Upper lobe of left lung (tissue), 4 donors: ENCODE results near the gene PIKFYVE.

Source experiments
- EP300 ChIP-seq, 4 donors: sonication (generic); formaldehyde crosslinking; IDR thresholded peaks; one replicate each; pipeline ENCODE4 v1.5.1; 2017; ENCODE audit warnings: antibody characterized with exemption in 4 of 4, control low read depth in 2 of 4
- POLR2A ChIP-seq, 4 donors: fragments of 450-650 bp; IDR thresholded peaks; one replicate each; pipeline ENCODE4 v1.5.1; 2016 to 2017; ENCODE audit warnings: antibody characterized with exemption in 4 of 4, mild to moderate bottlenecking in 2 of 4
- POLR2AphosphoS5 ChIP-seq, 2 donors: sonication (generic); formaldehyde crosslinking; IDR thresholded peaks; one replicate each; pipeline ENCODE4 v1.5.1; 2017; ENCODE audit warnings: antibody characterized with exemption in 2 of 2
- TF ChIP-seq, protein P1 (sequence below), 6 experiments: fragments of 450-650 bp in 4 of 6; fragments of 200-600 bp in 2 of 6; sonication (generic) in 2 of 6; IDR thresholded peaks; one replicate each; pipeline ENCODE4 v1.5.1; 2016 to 2019; ENCODE audit warnings: antibody characterized with exemption in 6 of 6

- TF ChIP-seq POLR2AphosphoS5 (IDR thresholded peaks at IDR 0.05) (no peak), POLR2A (IDR thresholded peaks at IDR 0.05) (no peak), EP300 (IDR thresholded peaks at IDR 0.05) (no peak)
- TF ChIP-seq, protein P1, sequence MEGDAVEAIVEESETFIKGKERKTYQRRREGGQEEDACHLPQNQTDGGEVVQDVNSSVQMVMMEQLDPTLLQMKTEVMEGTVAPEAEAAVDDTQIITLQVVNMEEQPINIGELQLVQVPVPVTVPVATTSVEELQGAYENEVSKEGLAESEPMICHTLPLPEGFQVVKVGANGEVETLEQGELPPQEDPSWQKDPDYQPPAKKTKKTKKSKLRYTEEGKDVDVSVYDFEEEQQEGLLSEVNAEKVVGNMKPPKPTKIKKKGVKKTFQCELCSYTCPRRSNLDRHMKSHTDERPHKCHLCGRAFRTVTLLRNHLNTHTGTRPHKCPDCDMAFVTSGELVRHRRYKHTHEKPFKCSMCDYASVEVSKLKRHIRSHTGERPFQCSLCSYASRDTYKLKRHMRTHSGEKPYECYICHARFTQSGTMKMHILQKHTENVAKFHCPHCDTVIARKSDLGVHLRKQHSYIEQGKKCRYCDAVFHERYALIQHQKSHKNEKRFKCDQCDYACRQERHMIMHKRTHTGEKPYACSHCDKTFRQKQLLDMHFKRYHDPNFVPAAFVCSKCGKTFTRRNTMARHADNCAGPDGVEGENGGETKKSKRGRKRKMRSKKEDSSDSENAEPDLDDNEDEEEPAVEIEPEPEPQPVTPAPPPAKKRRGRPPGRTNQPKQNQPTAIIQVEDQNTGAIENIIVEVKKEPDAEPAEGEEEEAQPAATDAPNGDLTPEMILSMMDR (IDR thresholded peaks at IDR 0.05): no peak
These were observed 30.6 kb downstream of the PIKFYVE start for GRCh38 chr2:208296610-208297009.
